Measurements from ENCODE around the gene ZBTB9.

- no peak for TF ChIP-seq POLR2A (IDR thresholded peaks at IDR 0.05)
- no peak for TF ChIP-seq CTCF (IDR thresholded peaks at IDR 0.05)
Measured at GRCh38 chr6:33443025-33443424, 11.4 kb upstream of the ZBTB9 start.

All from suprapubic skin (tissue), 3 donors.